Measurements from ENCODE around the gene ATP13A5.

Gene ATP13A5

GRCh38 chr3:193396451-193397244 is 18.1 kb upstream of the ATP13A5 start:
- Histone ChIP-seq H4K20me1 (ENCODE audit: control insufficient read depth, insufficient read depth, low read depth, low read length) (no peaks in the 10 kb centered on the region), H3K36me3 (ENCODE audit: control insufficient read depth, low read length) (no peaks in the 10 kb centered on the region), H3K4me3 (ENCODE audit: low read length) (no peak overlapping the region), H3K4me2 (ENCODE audit: low read length) (no peak overlapping the region), H3K9me3 (ENCODE audit: control insufficient read depth, insufficient read depth, low read length) (no peaks in the 10 kb centered on the region), H3K79me2 (ENCODE audit: control insufficient read depth, low read length) (no peaks in the 10 kb centered on the region), H3K9me2 (replicated peaks; ENCODE audit: control insufficient read depth, low read length) (no peaks in the 10 kb centered on the region), H3K27ac (ENCODE audit: low read depth, low read length) (no peak overlapping the region), H3F3A (ENCODE audit: control insufficient read depth, insufficient read depth) (no peaks in the 10 kb centered on the region), H3K27me3 (ENCODE audit: control insufficient read depth, low read length) (no peaks in the 10 kb centered on the region), H3K4me1 (ENCODE audit: control insufficient read depth, low read length) (no peaks in the 10 kb centered on the region)
- TF ChIP-seq EZH2phosphoT487 (IDR thresholded peaks at IDR 0.05; ENCODE audit: borderline replicate concordance, low read length) (no peak), CTCF (IDR thresholded peaks at IDR 0.05; ENCODE audit: low read depth, low read length, poor library complexity, severe bottlenecking) (no peak)

GRCh38 chr3:193391902-193392301 is 13.3 kb upstream of the ATP13A5 start:
- no peaks in the 10 kb centered on the region for H3K27me3 ChIP-seq (ENCODE audit: control insufficient read depth, low read length)
- no peaks in the 10 kb centered on the region for H3K79me2 ChIP-seq (ENCODE audit: control insufficient read depth, low read length)
- H3K27ac ChIP-seq (ENCODE audit: low read depth, low read length), result no peak overlapping the region
- no peaks in the 10 kb centered on the region for H3F3A ChIP-seq (ENCODE audit: control insufficient read depth, insufficient read depth)
- no peaks in the 10 kb centered on the region for H4K20me1 ChIP-seq (ENCODE audit: control insufficient read depth, insufficient read depth, low read depth, low read length)
- TF ChIP-seq EZH2phosphoT487 (IDR thresholded peaks at IDR 0.05; ENCODE audit: borderline replicate concordance, low read length), result no peak
- H3K9me2 ChIP-seq (replicated peaks; ENCODE audit: control insufficient read depth, low read length), result no peaks in the 10 kb centered on the region
- no peak overlapping the region for H3K4me3 ChIP-seq (ENCODE audit: low read length)
- no peaks in the 10 kb centered on the region for H3K9me3 ChIP-seq (ENCODE audit: control insufficient read depth, insufficient read depth, low read length)
- no peak overlapping the region for H3K4me2 ChIP-seq (ENCODE audit: low read length)
- no peaks in the 10 kb centered on the region for H3K36me3 ChIP-seq (ENCODE audit: control insufficient read depth, low read length)
- H3K4me1 ChIP-seq (ENCODE audit: control insufficient read depth, low read length), result no peaks in the 10 kb centered on the region

- Histone ChIP-seq H3F3A (ENCODE audit: control insufficient read depth, insufficient read depth) (no peaks in the 10 kb centered on the region), H3K27me3 (ENCODE audit: control insufficient read depth, low read length) (no peaks in the 10 kb centered on the region), H3K4me2 (ENCODE audit: low read length) (no peak overlapping the region), H3K79me2 (ENCODE audit: control insufficient read depth, low read length) (no peaks in the 10 kb centered on the region), H3K9me2 (replicated peaks; ENCODE audit: control insufficient read depth, low read length) (no peaks in the 10 kb centered on the region), H3K27ac (ENCODE audit: low read depth, low read length) (no peak overlapping the region), H3K36me3 (ENCODE audit: control insufficient read depth, low read length) (no peaks in the 10 kb centered on the region), H4K20me1 (ENCODE audit: control insufficient read depth, insufficient read depth, low read depth, low read length) (no peaks in the 10 kb centered on the region), H3K4me3 (ENCODE audit: low read length) (no peak overlapping the region), H3K4me1 (ENCODE audit: control insufficient read depth, low read length) (no peaks in the 10 kb centered on the region), H3K9me3 (ENCODE audit: control insufficient read depth, insufficient read depth, low read length) (no peaks in the 10 kb centered on the region)
- TF ChIP-seq CTCF (IDR thresholded peaks at IDR 0.05; ENCODE audit: low read depth, low read length, poor library complexity, severe bottlenecking) (no peak), EZH2phosphoT487 (IDR thresholded peaks at IDR 0.05; ENCODE audit: borderline replicate concordance, low read length) (no peak)
Observed at GRCh38 chr3:193389335-193389734, 10.8 kb upstream of the ATP13A5 start.

GRCh38 chr3:193388361-193388760 is 9.8 kb upstream of the ATP13A5 start:
- H3K4me3 ChIP-seq (ENCODE audit: low read length), result no peak overlapping the region
- no peaks in the 10 kb centered on the region for H3K79me2 ChIP-seq (ENCODE audit: control insufficient read depth, low read length)
- H3K9me2 ChIP-seq (replicated peaks; ENCODE audit: control insufficient read depth, low read length), result no peaks in the 10 kb centered on the region
- no peaks in the 10 kb centered on the region for H3K9me3 ChIP-seq (ENCODE audit: control insufficient read depth, insufficient read depth, low read length)
- no peaks in the 10 kb centered on the region for H3K27me3 ChIP-seq (ENCODE audit: control insufficient read depth, low read length)
- H3K4me1 ChIP-seq (ENCODE audit: control insufficient read depth, low read length), result no peaks in the 10 kb centered on the region
- no peak overlapping the region for H3K27ac ChIP-seq (ENCODE audit: low read depth, low read length)
- TF ChIP-seq EZH2phosphoT487 (IDR thresholded peaks at IDR 0.05; ENCODE audit: borderline replicate concordance, low read length) (no peak), CTCF (IDR thresholded peaks at IDR 0.05; ENCODE audit: low read depth, low read length, poor library complexity, severe bottlenecking) (no peak)
- H3K4me2 ChIP-seq (ENCODE audit: low read length), result no peak overlapping the region
- no peaks in the 10 kb centered on the region for H4K20me1 ChIP-seq (ENCODE audit: control insufficient read depth, insufficient read depth, low read depth, low read length)
- no peaks in the 10 kb centered on the region for H3F3A ChIP-seq (ENCODE audit: control insufficient read depth, insufficient read depth)
- H3K36me3 ChIP-seq (ENCODE audit: control insufficient read depth, low read length), result no peaks in the 10 kb centered on the region

Measured in DOHH2 (cell line).